Measurements from ENCODE around the gene EXO1. TPM values are rescaled to one million over a fixed set of nuclear protein-coding genes. Genes with fewer than 3 reads are reported as not detected.

The EXO1 gene
- total RNA-seq, 2 donors from 2014 or later: 0.16 TPM; not detected in 1

GRCh38 chr1:241842565-241842964 is 5.4 kb upstream of the EXO1 start:
- no peak overlapping the region for H3K4me3 ChIP-seq
- TF ChIP-seq CTCF (IDR thresholded peaks at IDR 0.05): no peak
- no peaks in the 10 kb centered on the region for H3K4me1 ChIP-seq
- peak overlapping the region in 1 of 2 donors; percentile 62 for H3K27ac ChIP-seq
- no peaks in the 10 kb centered on the region for H3K36me3 ChIP-seq
- no peaks in the 10 kb centered on the region for H3K9me3 ChIP-seq
- H3K27me3 ChIP-seq: no peaks in the 10 kb centered on the region
- no peak for DNase-seq (ENCODE audit: low spot score)

DNA sequence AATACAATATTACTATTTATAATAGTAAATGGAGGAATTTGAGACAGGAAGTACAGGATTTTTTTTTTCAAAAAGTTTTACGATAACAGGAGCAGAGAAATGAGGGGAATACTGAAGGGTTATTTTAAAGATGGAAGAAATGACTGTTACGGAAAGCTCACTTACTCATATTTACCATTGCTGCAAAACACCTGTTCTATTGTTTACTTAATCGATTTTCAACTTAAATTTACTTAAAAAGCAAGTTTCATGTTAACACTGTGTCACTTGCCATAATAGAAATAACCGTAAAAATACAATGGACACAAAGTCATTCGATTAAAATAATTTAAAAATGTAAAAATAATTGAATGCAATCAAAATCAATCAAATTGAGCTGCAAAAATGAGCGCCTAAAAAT is 3.4 kb upstream of the EXO1 start:
- Histone ChIP-seq H3K4me3 (no peak overlapping the region), H3K4me1 (peaks cover 0 to 9% of the 10 kb centered on the region in 2 donors), H3K27ac (no peak overlapping the region), H3K27me3 (no peaks in the 10 kb centered on the region), H3K9me3 (no peaks in the 10 kb centered on the region), H3K36me3 (no peaks in the 10 kb centered on the region)
- no peak for DNase-seq (ENCODE audit: low spot score)
- TF ChIP-seq CTCF (IDR thresholded peaks at IDR 0.05): no peak

GRCh38 chr1:241846375-241846774 is 1.6 kb upstream of the EXO1 start:
- no peak overlapping the region for H3K4me3 ChIP-seq
- no peak overlapping the region for H3K27ac ChIP-seq
- peaks cover 0 to 9% of the 10 kb centered on the region in 2 donors for H3K4me1 ChIP-seq
- no peaks in the 10 kb centered on the region for H3K27me3 ChIP-seq
- no peaks in the 10 kb centered on the region for H3K36me3 ChIP-seq
- DNase-seq (ENCODE audit: low spot score): no peak
- TF ChIP-seq CTCF (IDR thresholded peaks at IDR 0.05): no peak
- H3K9me3 ChIP-seq: no peaks in the 10 kb centered on the region

DNA sequence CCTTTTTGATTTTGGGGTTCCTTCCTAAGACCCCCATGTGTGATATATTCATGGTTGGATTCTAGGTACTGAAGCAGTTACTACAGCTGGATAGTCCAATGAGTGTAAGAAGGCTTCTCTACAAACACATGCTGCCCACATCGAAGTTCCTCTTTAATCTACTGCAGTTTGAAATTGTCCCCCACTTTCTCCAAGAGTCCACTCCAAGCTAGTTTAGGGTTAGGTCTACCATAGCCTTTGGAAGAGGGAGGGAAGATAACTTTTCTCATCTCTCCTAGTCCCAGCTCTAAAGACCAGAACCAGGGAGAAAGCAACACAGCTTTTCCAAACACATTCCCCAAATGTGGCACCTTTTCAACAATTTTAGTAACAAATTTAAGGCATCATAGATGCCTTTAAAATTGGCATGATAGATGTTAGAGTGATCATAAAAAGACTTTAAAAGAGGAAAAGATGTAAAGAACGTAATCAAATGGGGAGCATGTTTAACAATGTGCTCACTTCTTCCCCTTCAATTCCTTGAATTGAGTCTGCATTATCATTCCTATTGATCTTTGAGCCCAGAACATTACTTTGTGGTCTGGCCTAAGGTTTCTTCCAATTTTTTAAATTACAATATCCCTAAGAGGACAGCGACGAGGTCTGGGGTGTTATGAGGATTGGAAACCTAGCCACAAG is 1.0 kb upstream of the EXO1 start:
- H3K27ac ChIP-seq: peak overlapping the region in 1 of 2 donors; percentile 97
- TF ChIP-seq CTCF (IDR thresholded peaks at IDR 0.05): no peak
- no peaks in the 10 kb centered on the region for H3K36me3 ChIP-seq
- H3K27me3 ChIP-seq: no peaks in the 10 kb centered on the region
- peak overlapping the region in 1 of 2 donors; percentile 72 for H3K4me3 ChIP-seq
- no peaks in the 10 kb centered on the region for H3K9me3 ChIP-seq
- no peak for DNase-seq (ENCODE audit: low spot score)
- peaks cover 0 to 9% of the 10 kb centered on the region in 2 donors for H3K4me1 ChIP-seq

GRCh38 chr1:241847540-241847795 is 536 bp upstream of the EXO1 start:
- Histone ChIP-seq H3K4me3 (peak overlapping the region; percentile 72 to 81), H3K27me3 (no peaks in the 10 kb centered on the region), H3K27ac (peak overlapping the region; percentile 94 to 97), H3K9me3 (no peaks in the 10 kb centered on the region), H3K36me3 (no peaks in the 10 kb centered on the region), H3K4me1 (peaks cover 0 to 9% of the 10 kb centered on the region in 2 donors)
- DNase-seq (ENCODE audit: low spot score): no peak
- TF ChIP-seq CTCF (IDR thresholded peaks at IDR 0.05): no peak

Measured in right atrium auricular region (tissue), 2 donors.